ENCODE results near the gene SOCS6. TPM values are rescaled to one million over a fixed set of nuclear protein-coding genes. Genes with fewer than 3 reads are reported as not detected.

The SOCS6 gene
- total and polyA plus RNA-seq, 2 of the 13 experiments (the other 11 are each of a cell fraction or from before 2014, with no cell fraction given) = 18.6 to 38.3 TPM

DNA sequence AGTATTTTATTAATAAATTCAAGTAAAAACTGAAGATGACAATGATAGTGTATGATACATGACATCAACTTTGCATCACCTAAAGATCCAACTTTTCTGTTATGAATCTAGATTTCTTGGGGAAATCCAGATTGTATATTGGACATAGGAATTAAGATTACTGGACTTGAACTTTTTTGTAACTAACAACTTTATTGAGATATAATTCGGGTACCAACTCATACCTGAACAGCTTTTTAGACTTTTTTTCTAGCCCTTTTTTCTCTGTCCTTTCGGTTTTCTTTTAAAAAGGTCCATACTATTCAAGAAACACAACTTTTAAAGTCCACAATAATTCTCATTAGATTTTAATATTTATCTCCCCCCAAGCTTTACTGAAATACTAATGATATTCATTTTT is 1.1 kb upstream of the SOCS6 start (continued):
- no peak for TF ChIP-seq ZSCAN25 (CRISPR knock-in tag; IDR thresholded peaks at IDR 0.05)
- TF ChIP-seq ZNF331 (CRISPR knock-in tag; IDR thresholded peaks at IDR 0.05) = no peak
- no peak for TF ChIP-seq ZNF224 (CRISPR knock-in tag; IDR thresholded peaks at IDR 0.05)
- TF ChIP-seq PRPF4 (IDR thresholded peaks at IDR 0.05; ENCODE audit: low read depth, low read length, poor library complexity, severe bottlenecking) = no peak
- TF ChIP-seq, protein P1, sequence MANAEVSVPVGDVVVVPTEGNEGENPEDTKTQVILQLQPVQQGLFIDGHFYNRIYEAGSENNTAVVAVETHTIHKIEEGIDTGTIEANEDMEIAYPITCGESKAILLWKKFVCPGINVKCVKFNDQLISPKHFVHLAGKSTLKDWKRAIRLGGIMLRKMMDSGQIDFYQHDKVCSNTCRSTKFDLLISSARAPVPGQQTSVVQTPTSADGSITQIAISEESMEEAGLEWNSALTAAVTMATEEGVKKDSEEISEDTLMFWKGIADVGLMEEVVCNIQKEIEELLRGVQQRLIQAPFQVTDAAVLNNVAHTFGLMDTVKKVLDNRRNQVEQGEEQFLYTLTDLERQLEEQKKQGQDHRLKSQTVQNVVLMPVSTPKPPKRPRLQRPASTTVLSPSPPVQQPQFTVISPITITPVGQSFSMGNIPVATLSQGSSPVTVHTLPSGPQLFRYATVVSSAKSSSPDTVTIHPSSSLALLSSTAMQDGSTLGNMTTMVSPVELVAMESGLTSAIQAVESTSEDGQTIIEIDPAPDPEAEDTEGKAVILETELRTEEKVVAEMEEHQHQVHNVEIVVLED (CRISPR knock-in tag; IDR thresholded peaks at IDR 0.05; ENCODE audit: borderline replicate concordance) = no peak
- TF ChIP-seq SNAI1 (CRISPR knock-in tag; IDR thresholded peaks at IDR 0.05; ENCODE audit: borderline replicate concordance) = no peak
- no peak for TF ChIP-seq MXD4 (CRISPR knock-in tag; IDR thresholded peaks at IDR 0.05)
- TF ChIP-seq KAT7 (CRISPR knock-in tag; IDR thresholded peaks at IDR 0.05; ENCODE audit: borderline replicate concordance) = no peak
- TF ChIP-seq, protein P2, sequence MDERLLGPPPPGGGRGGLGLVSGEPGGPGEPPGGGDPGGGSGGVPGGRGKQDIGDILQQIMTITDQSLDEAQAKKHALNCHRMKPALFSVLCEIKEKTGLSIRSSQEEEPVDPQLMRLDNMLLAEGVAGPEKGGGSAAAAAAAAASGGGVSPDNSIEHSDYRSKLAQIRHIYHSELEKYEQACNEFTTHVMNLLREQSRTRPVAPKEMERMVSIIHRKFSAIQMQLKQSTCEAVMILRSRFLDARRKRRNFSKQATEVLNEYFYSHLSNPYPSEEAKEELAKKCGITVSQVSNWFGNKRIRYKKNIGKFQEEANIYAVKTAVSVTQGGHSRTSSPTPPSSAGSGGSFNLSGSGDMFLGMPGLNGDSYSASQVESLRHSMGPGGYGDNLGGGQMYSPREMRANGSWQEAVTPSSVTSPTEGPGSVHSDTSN (CRISPR knock-in tag; IDR thresholded peaks at IDR 0.05) = no peak

DNA sequence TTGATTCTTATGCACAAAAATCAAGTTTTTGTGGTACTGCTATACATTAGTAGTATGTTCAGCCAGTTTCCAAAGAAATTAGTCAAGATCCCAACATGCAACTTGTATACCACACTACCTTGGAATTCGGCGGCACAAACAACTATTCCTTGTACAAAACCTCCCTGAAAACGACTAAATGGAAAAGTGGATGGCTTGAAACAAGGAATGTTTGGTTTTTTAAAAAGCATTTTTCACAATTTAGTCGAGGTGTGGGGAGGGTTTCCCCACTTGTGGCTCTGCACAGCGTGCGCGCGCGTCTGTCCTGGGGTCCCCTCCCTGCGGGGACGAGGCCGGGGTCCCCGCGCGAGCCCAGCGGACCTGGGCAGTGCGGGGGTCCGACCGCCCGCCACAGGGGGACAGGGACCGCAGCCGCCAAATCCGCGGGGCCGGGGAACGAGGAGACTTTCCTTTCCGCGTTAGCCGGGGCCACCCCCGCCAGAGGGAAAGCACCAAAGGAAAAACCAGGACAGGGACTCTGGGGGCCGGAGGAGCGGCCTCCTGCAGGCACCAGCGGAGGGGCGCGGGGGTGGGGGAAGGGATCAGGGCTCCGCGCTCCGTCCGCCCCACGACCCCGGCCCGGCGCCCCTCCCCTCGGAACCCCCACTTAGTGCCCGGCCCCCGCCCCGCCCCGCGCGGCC is 534 bp upstream of the SOCS6 start:
- 8% methylated on average over 14 of the region's 50 CpGs for WGBS (ENCODE audit: low lambda C conversion rate)
- DNase-seq (ENCODE audit: low spot score) (peak; percentile 35), FAIRE-seq (peak; percentile 40), ATAC-seq (peak; percentile 69)
- no peaks in the 10 kb centered on the region; a peak in 1 of 5 replicates for H3K27me3 ChIP-seq (ENCODE audit: control insufficient read depth in 1 of 2, insufficient read depth in 2 of 2, low read length in 2 of 2)
- peaks cover 0 to 3% of the 10 kb centered on the region in 2 experiments; a peak in 1 of 5 replicates for H3K36me3 ChIP-seq (replicated peaks in 1 of 2; ENCODE audit: control insufficient read depth in 1 of 2, insufficient read depth in 2 of 2, low read length in 2 of 2)
- no TSS peak for BruUV-seq (replicated peaks)
- peak overlapping the region; percentile 91 to 95 (median 95) for H3K4me3 ChIP-seq (replicated peaks in 1 of 3; ENCODE audit: insufficient read depth in 1 of 3, low read depth in 2 of 3, low read length in 3 of 3)
- peaks cover 42% of the 10 kb centered on the region for H3K79me2 ChIP-seq (ENCODE audit: insufficient read depth, low read length)
- H3K4me1 ChIP-seq (ENCODE audit: insufficient read depth, low read length) = peaks cover 36% of the 10 kb centered on the region
- no peak overlapping the region for H2AFZ ChIP-seq (ENCODE audit: low read length)
- peak overlapping the region; percentile 99 for H3K9ac ChIP-seq (ENCODE audit: insufficient read depth, low read depth, low read length)
- no peaks in the 10 kb centered on the region for H3K9me3 ChIP-seq (ENCODE audit: low read length)
- H4K20me1 ChIP-seq (ENCODE audit: insufficient read depth, low read length) = no peaks in the 10 kb centered on the region
- in situ Hi-C loops (cut with HindIII; ENCODE audit: extremely low pct_ligation_motif_present, low pct_unique_long_range_greater_than_20kb) = loop anchor here (5.0 kb wide), 1 partner anchor 144 kb away; no protein-coding TSS in a partner anchor
- intact Hi-C loops (cut with micrococcal nuclease; ENCODE audit: unreplicated experiment) = no loop called here
- peak overlapping the region; percentile 89 for H3K4me2 ChIP-seq (ENCODE audit: low read depth, low read length)
- H3K27ac ChIP-seq (ENCODE audit: extremely low read length, insufficient read depth, low read length) = peak overlapping the region; percentile 66
- POLR2A ChIA-PET = interaction anchor here (1.0 kb wide), 1 partner anchor 46 kb away, joined by 3 read pairs; no protein-coding TSS in a partner anchor
- CTCF ChIA-PET (ENCODE audit: low intra/inter-chr PET ratio, low total read pairs) = no interaction called here
- TF ChIP-seq KMT2A (CRISPR knock-in tag; IDR thresholded peaks at IDR 0.05) = peak; percentile 52; the same call in 1 of the 2 replicates
- no peak for TF ChIP-seq HMG20A (CRISPR knock-in tag; IDR thresholded peaks at IDR 0.05; ENCODE audit: borderline replicate concordance)
- TF ChIP-seq, protein P3, sequence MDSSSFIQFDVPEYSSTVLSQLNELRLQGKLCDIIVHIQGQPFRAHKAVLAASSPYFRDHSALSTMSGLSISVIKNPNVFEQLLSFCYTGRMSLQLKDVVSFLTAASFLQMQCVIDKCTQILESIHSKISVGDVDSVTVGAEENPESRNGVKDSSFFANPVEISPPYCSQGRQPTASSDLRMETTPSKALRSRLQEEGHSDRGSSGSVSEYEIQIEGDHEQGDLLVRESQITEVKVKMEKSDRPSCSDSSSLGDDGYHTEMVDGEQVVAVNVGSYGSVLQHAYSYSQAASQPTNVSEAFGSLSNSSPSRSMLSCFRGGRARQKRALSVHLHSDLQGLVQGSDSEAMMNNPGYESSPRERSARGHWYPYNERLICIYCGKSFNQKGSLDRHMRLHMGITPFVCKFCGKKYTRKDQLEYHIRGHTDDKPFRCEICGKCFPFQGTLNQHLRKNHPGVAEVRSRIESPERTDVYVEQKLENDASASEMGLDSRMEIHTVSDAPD (CRISPR knock-in tag; IDR thresholded peaks at IDR 0.05) = no peak
- TF ChIP-seq ZNF331 (CRISPR knock-in tag; IDR thresholded peaks at IDR 0.05) = no peak; the same call in 1 of the 2 replicates
- TF ChIP-seq, protein P4, sequence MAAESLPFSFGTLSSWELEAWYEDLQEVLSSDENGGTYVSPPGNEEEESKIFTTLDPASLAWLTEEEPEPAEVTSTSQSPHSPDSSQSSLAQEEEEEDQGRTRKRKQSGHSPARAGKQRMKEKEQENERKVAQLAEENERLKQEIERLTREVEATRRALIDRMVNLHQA (CRISPR knock-in tag; IDR thresholded peaks at IDR 0.05) = no peak
- no peak for TF ChIP-seq AKAP8 (CRISPR knock-in tag; IDR thresholded peaks at IDR 0.05)
- TF ChIP-seq ASH2L (IDR thresholded peaks at IDR 0.05; ENCODE audit: insufficient read length, low read depth, low read length) = no peak
- TF ChIP-seq MXI1 (IDR thresholded peaks at IDR 0.05; ENCODE audit: borderline replicate concordance, low read depth, low read length) = no peak
- TF ChIP-seq ZNF816 (CRISPR knock-in tag; IDR thresholded peaks at IDR 0.05; ENCODE audit: borderline replicate concordance) = no peak
- no peak for TF ChIP-seq ZKSCAN1 (IDR thresholded peaks at IDR 0.05; ENCODE audit: low read length)
- TF ChIP-seq ARNT (IDR thresholded peaks at IDR 0.05) = no peak
- no peak for TF ChIP-seq ZNF782 (CRISPR knock-in tag; IDR thresholded peaks at IDR 0.05; ENCODE audit: borderline replicate concordance)

All from HepG2 (cell line).